Measurements from ENCODE around the gene ZMYM2.

The ZMYM2 gene

DNA sequence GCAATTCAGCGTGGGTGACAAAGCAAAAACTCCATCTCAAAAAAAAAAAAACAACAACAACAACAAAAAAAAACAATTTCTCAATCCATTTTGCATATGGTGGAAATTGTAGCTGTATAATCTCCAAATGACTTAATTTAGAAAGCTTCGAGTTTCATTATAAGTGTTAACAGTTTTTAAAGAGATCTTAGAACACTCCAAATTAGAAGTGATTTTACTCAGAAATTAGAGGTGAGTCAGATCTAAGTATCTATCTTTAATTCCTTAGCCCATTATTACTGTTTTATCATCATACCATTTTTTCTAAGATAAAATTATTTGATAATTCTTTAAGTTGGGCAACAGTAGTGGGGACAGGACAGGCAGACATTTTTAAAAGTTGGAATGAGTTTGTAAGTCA lies 60.5 kb downstream of the ZMYM2 start:
- TF ChIP-seq, protein P1, sequence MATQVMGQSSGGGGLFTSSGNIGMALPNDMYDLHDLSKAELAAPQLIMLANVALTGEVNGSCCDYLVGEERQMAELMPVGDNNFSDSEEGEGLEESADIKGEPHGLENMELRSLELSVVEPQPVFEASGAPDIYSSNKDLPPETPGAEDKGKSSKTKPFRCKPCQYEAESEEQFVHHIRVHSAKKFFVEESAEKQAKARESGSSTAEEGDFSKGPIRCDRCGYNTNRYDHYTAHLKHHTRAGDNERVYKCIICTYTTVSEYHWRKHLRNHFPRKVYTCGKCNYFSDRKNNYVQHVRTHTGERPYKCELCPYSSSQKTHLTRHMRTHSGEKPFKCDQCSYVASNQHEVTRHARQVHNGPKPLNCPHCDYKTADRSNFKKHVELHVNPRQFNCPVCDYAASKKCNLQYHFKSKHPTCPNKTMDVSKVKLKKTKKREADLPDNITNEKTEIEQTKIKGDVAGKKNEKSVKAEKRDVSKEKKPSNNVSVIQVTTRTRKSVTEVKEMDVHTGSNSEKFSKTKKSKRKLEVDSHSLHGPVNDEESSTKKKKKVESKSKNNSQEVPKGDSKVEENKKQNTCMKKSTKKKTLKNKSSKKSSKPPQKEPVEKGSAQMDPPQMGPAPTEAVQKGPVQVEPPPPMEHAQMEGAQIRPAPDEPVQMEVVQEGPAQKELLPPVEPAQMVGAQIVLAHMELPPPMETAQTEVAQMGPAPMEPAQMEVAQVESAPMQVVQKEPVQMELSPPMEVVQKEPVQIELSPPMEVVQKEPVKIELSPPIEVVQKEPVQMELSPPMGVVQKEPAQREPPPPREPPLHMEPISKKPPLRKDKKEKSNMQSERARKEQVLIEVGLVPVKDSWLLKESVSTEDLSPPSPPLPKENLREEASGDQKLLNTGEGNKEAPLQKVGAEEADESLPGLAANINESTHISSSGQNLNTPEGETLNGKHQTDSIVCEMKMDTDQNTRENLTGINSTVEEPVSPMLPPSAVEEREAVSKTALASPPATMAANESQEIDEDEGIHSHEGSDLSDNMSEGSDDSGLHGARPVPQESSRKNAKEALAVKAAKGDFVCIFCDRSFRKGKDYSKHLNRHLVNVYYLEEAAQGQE (IDR thresholded peaks at IDR 0.05; ENCODE audit: insufficient read depth in 1 of 2, low read depth in 2 of 2, low read length in 2 of 2): no peak
- TF ChIP-seq SIN3A (IDR thresholded peaks at IDR 0.05; ENCODE audit: borderline replicate concordance, insufficient read depth, low read length) (no peak), FOXP2 (optimal IDR thresholded peaks at IDR 0.05; ENCODE audit: borderline replicate concordance, extremely low read depth, extremely low read length, insufficient read depth) (no peak), POLR2AphosphoS5 (IDR thresholded peaks at IDR 0.05; ENCODE audit: low read depth, low read length) (no peak), TAF1 (IDR thresholded peaks at IDR 0.05; ENCODE audit: borderline replicate concordance, insufficient read depth, low read length) (no peak)

DNA sequence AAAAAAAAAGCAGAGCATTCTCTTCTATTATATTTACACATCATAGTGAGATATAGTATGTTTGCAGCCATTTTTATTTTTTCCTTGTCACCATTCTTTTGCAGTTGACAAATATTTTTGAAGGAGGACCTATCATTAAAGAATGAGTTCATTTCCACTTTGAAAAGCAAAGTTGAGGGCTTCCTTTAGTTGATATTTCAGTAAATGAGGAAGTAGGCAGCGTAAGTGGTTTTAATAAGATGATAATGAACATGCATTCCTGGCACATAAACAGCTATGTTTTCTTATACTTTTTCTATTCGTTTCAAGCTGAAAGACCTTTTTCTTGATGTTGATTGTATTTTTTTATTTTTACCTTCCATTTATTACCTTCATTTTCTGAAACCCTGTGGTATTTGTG lies 66.2 kb downstream of the ZMYM2 start:
- no peak for TF ChIP-seq TAF1 (IDR thresholded peaks at IDR 0.05; ENCODE audit: borderline replicate concordance, insufficient read depth, low read length)
- no peak for TF ChIP-seq SIN3A (IDR thresholded peaks at IDR 0.05; ENCODE audit: borderline replicate concordance, insufficient read depth, low read length)
- no peak for TF ChIP-seq FOXP2 (optimal IDR thresholded peaks at IDR 0.05; ENCODE audit: borderline replicate concordance, extremely low read depth, extremely low read length, insufficient read depth)
- no peak for TF ChIP-seq POLR2AphosphoS5 (IDR thresholded peaks at IDR 0.05; ENCODE audit: low read depth, low read length)
- TF ChIP-seq, protein P1 (IDR thresholded peaks at IDR 0.05; ENCODE audit: insufficient read depth in 1 of 2, low read depth in 2 of 2, low read length in 2 of 2): no peak

DNA sequence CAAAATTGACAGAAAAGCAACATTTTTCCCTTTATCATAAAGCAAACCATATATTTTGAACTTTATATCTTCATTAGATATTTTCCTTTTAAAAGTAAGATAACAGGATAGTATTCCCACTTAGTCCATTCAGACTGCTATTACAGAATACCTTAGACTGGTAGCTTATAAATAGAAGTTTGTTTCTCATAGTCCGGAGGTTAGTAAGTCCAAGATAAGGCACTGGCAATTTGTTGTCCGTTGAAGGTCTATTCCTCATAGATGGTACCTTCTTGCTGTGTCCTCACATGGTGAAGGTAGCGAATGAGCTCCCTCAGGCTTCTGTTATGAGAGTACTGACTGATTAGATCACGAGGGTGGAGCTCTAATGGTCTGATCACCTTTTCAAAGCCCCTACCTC lies 70.4 kb downstream of the ZMYM2 start:
- TF ChIP-seq POLR2AphosphoS5 (IDR thresholded peaks at IDR 0.05; ENCODE audit: low read depth, low read length): no peak
- no peak for TF ChIP-seq FOXP2 (optimal IDR thresholded peaks at IDR 0.05; ENCODE audit: borderline replicate concordance, extremely low read depth, extremely low read length, insufficient read depth)
- TF ChIP-seq TAF1 (IDR thresholded peaks at IDR 0.05; ENCODE audit: borderline replicate concordance, insufficient read depth, low read length): no peak
- TF ChIP-seq, protein P1 (IDR thresholded peaks at IDR 0.05; ENCODE audit: insufficient read depth in 1 of 2, low read depth in 2 of 2, low read length in 2 of 2): no peak
- no peak for TF ChIP-seq SIN3A (IDR thresholded peaks at IDR 0.05; ENCODE audit: borderline replicate concordance, insufficient read depth, low read length)

DNA sequence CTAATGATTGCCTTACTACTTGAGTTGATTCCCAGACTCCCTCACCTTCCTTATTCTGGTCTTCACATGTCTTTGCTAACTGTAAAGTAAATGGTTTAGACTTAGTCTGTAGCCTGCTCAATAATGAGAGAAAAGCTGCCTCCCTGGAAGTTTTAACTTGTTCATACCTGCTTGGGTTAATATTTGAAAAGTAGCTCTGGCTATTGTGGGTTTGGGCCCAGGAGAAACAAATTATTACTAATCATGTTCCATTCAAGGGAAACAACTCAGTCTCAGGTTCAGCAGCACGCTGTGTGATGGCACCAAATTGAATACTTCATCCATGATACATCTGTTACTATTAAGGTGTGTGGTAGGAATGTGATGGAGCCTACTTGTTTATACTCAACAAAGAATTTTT lies 75.0 kb downstream of the ZMYM2 start:
- TF ChIP-seq SIN3A (IDR thresholded peaks at IDR 0.05; ENCODE audit: borderline replicate concordance, insufficient read depth, low read length) (no peak), POLR2AphosphoS5 (IDR thresholded peaks at IDR 0.05; ENCODE audit: low read depth, low read length) (no peak)

GRCh38 chr13:20035130-20035529 lies 76.6 kb downstream of the ZMYM2 start:
- TF ChIP-seq POLR2AphosphoS5 (IDR thresholded peaks at IDR 0.05; ENCODE audit: low read depth, low read length) (no peak), SIN3A (IDR thresholded peaks at IDR 0.05; ENCODE audit: borderline replicate concordance, insufficient read depth, low read length) (no peak), FOXP2 (optimal IDR thresholded peaks at IDR 0.05; ENCODE audit: borderline replicate concordance, extremely low read depth, extremely low read length, insufficient read depth) (no peak), TAF1 (IDR thresholded peaks at IDR 0.05; ENCODE audit: borderline replicate concordance, insufficient read depth, low read length) (no peak)
- TF ChIP-seq, protein P1 (IDR thresholded peaks at IDR 0.05; ENCODE audit: insufficient read depth in 1 of 2, low read depth in 2 of 2, low read length in 2 of 2): no peak

Measured in PFSK-1 (cell line).